ENCODE results near the gene STAC3. TPM values are rescaled to one million over a fixed set of nuclear protein-coding genes. Genes with fewer than 3 reads are reported as not detected.

Gene STAC3
- total RNA-seq, 1 experiment from 2014 or later = 2.8 TPM

- Histone ChIP-seq H3K9me3 (ENCODE audit: control insufficient read depth, low read depth, low read length) (no peaks in the 10 kb centered on the region), H3K56ac (ENCODE audit: insufficient read length, low read depth, low read length) (no peak overlapping the region), H3K79me1 (ENCODE audit: insufficient read depth, low read depth, low read length, poor library complexity, severe bottlenecking) (no peaks in the 10 kb centered on the region), H3K27ac (ENCODE audit: insufficient read length, low read depth, low read length) (no peak overlapping the region), H4K5ac (ENCODE audit: insufficient read length, low read depth, low read length) (no peak overlapping the region), H4K8ac (replicated peaks; ENCODE audit: insufficient read length, low read depth, low read length) (no peak overlapping the region), H3K79me2 (ENCODE audit: insufficient read depth, low read length) (no peaks in the 10 kb centered on the region), H3K4me1 (ENCODE audit: insufficient read depth, low read length) (no peaks in the 10 kb centered on the region), H2BK20ac (ENCODE audit: low read depth, low read length, poor library complexity, severe bottlenecking) (no peak overlapping the region), H4K20me1 (ENCODE audit: control insufficient read depth, insufficient read depth, insufficient read length) (no peaks in the 10 kb centered on the region), H2AK5ac (ENCODE audit: insufficient read length, low read length) (no peak overlapping the region), H2BK120ac (ENCODE audit: low read depth, low read length, poor library complexity, severe bottlenecking) (no peak overlapping the region), H3K23me2 (ENCODE audit: insufficient read length, low read depth, low read length, poor library complexity, severe bottlenecking) (no peaks in the 10 kb centered on the region), H4K91ac (ENCODE audit: insufficient read length, low read depth, low read length) (no peak overlapping the region), H3K4me2 (ENCODE audit: insufficient read depth, insufficient read length, low read length) (no peak overlapping the region), H3K14ac (ENCODE audit: insufficient read depth, low read length) (no peak overlapping the region), H3K9ac (ENCODE audit: extremely low read depth, insufficient read length, low read length) (no peak overlapping the region), H3K4ac (ENCODE audit: low read depth, low read length) (no peak overlapping the region), H3K18ac (ENCODE audit: insufficient read length, low read depth, low read length) (no peak overlapping the region), H3K27me3 (ENCODE audit: insufficient read depth, low read length) (no peaks in the 10 kb centered on the region), H2BK5ac (ENCODE audit: insufficient read length, low read length) (no peak overlapping the region), H2BK15ac (ENCODE audit: low read depth, low read length) (no peak overlapping the region), H3T11ph (ENCODE audit: low read length) (no peak overlapping the region), H3K23ac (ENCODE audit: insufficient read length, low read depth, low read length) (no peak overlapping the region), H2AFZ (ENCODE audit: low read length) (no peak overlapping the region), H2BK12ac (ENCODE audit: insufficient read length, low read depth, low read length) (no peak overlapping the region)
- peaks cover 59 to 97% (median 97%) of the 10 kb centered on the region in 3 experiments for H3K36me3 Mint-ChIP-seq (ENCODE audit: insufficient read depth in 1 of 3, low read depth in 3 of 3)
- no peaks in the 10 kb centered on the region; a peak in 1 of 5 replicates for H3K9me3 Mint-ChIP-seq
- WGBS (ENCODE audit: extremely low coverage, insufficient read length, low lambda C conversion rate) = no CpG with 5 or more reads among the region's 4 CpGs
- H3K4me3 Mint-ChIP-seq = no peak overlapping the region; a peak in 1 of 5 replicates
- peak overlapping the region in 1 of 3 experiments; percentile 88; a peak in 2 of 7 replicates for H3K27ac Mint-ChIP-seq
- no peaks in the 10 kb centered on the region for H3K27me3 Mint-ChIP-seq (ENCODE audit: low read depth)
- no peaks in the 10 kb centered on the region for H3K4me1 Mint-ChIP-seq
- no peak for TF ChIP-seq CTCF (conservative IDR thresholded peaks at IDR 0.05)
- DNase-seq = no peak
Observed at GRCh38 chr12:57196439-57196838, 54.5 kb downstream of the STAC3 start.

Data from H9 (cell line).